IMR-90 (cell line): ENCODE data around the gene DBH. TPM values are rescaled to one million over a fixed set of nuclear protein-coding genes. Genes with fewer than 3 reads are reported as not detected.

Experiments
- ATAC-seq: fragments of 200-7000 bp; cut with Tn5 transposase; 2 replicates; pipeline ENCODE4 v1.9.1; 2020; ENCODE audit warnings: low read depth, mild to moderate bottlenecking, moderate library complexity
- BruUV-seq: library from RNA; stranded (reverse); fragments of 400-500 nt; replicated peaks from 2 replicates; lab custom pipeline; 2021; lab: Mats Ljungman, UMichigan
- CTCF ChIA-PET: fragments of 300-600 bp; formaldehyde crosslinking; extraction: SDS; loops from one replicate; lab custom pipeline; 2021; ENCODE audit warnings: antibody characterized with exemption; lab: Yijun Ruan, JAX
- POLR2A ChIA-PET: fragments of 300-600 bp; sonication (Branson Sonifier 250); formaldehyde crosslinking; loops from one replicate; lab custom pipeline; 2022; ENCODE audit warnings: antibody characterized with exemption; ENCODE audit not compliant: unreplicated experiment; lab: Charles Lee
- DNase-seq: peaks from one replicate; pipeline ENCODE4 v3.0.0; 2013
- H2AFZ ChIP-seq: replicated peaks from 2 replicates; pipeline ENCODE3; 2013; ENCODE audit warnings: low read length, mild to moderate bottlenecking; ENCODE audit not compliant: poor library complexity
- H2AK5ac ChIP-seq: 2 replicates; pipeline ENCODE4 v1.6.1; 2013; ENCODE audit warnings: low read depth, low read length, inconsistent platforms
- H2AK9ac ChIP-seq: replicated peaks from 2 replicates; pipeline ENCODE3; 2013; ENCODE audit warnings: mild to moderate bottlenecking, low read depth, low read length, moderate library complexity; ENCODE audit not compliant: poor library complexity
- H2BK120ac ChIP-seq: 2 replicates; pipeline ENCODE4 v1.6.1; 2013; ENCODE audit warnings: low read depth, low read length, inconsistent platforms
- H2BK15ac ChIP-seq: 3 replicates; pipeline ENCODE4 v1.6.1; 2013; ENCODE audit warnings: low read depth, low read length, inconsistent platforms
- H2BK20ac ChIP-seq: 2 replicates; pipeline ENCODE4 v1.6.1; 2013; ENCODE audit warnings: low read depth, mild to moderate bottlenecking, inconsistent platforms, low read length, moderate library complexity
- H2BK5ac ChIP-seq: 2 replicates; pipeline ENCODE4 v1.6.1; 2013; ENCODE audit warnings: mild to moderate bottlenecking, low read depth, low read length, inconsistent platforms; ENCODE audit not compliant: poor library complexity, severe bottlenecking
- H3K14ac ChIP-seq: replicated peaks from 2 replicates; pipeline ENCODE4 v1.6.1; 2013; ENCODE audit warnings: low read depth, low read length, inconsistent platforms
- H3K18ac ChIP-seq: 2 replicates; pipeline ENCODE4 v1.6.1; 2013; ENCODE audit warnings: low read depth, low read length, control low read depth
- H3K23ac ChIP-seq: 2 replicates; pipeline ENCODE4 v1.6.1; 2013; ENCODE audit warnings: low read depth, low read length, inconsistent platforms
- H3K27ac ChIP-seq: 2 replicates; pipeline ENCODE4 v1.5.1; 2013; ENCODE audit warnings: mild to moderate bottlenecking, control low read depth, low read length; ENCODE audit not compliant: insufficient read depth
- H3K27me3 ChIP-seq: 2 replicates; pipeline ENCODE4 v1.6.1; 2013; ENCODE audit warnings: low read length; ENCODE audit not compliant: control insufficient read depth, insufficient read depth
- H3K36me3 ChIP-seq: 2 replicates; pipeline ENCODE4 v1.6.1; 2013; ENCODE audit warnings: low read length, mixed read lengths; ENCODE audit not compliant: control insufficient read depth, insufficient read depth
- H3K4ac ChIP-seq: 2 replicates; pipeline ENCODE4 v1.6.1; 2013; ENCODE audit warnings: low read depth, low read length, inconsistent platforms
- H3K4me1 ChIP-seq: 2 replicates; pipeline ENCODE4 v1.6.1; 2013; ENCODE audit warnings: low read length, mixed read lengths; ENCODE audit not compliant: control insufficient read depth, insufficient read depth
- H3K4me2 ChIP-seq: 2 replicates; pipeline ENCODE4 v1.6.1; 2013; ENCODE audit warnings: low read depth, mild to moderate bottlenecking, control low read depth, low read length, moderate library complexity
- H3K4me3 ChIP-seq: 2 replicates; pipeline ENCODE4 v1.5.1; 2013; ENCODE audit warnings: low read depth, mild to moderate bottlenecking, control low read depth, low read length, moderate library complexity; ENCODE audit not compliant: insufficient read depth
- H3K56ac ChIP-seq: 2 replicates; pipeline ENCODE4 v1.6.1; 2013; ENCODE audit warnings: low read length, inconsistent platforms; ENCODE audit not compliant: insufficient read depth; ENCODE audit errors: extremely low read depth
- H3K79me1 ChIP-seq, 2 experiments: 2 replicates each; pipeline ENCODE4 v1.6.1; 2013; ENCODE audit warnings: low read length in 2 of 2, inconsistent platforms in 1 of 2, low read depth in 1 of 2
- H3K9ac ChIP-seq: 2 replicates; pipeline ENCODE4 v1.6.1; 2013; ENCODE audit warnings: low read depth, low read length, control low read depth
- H3K9me1 ChIP-seq: 2 replicates; pipeline ENCODE4 v1.6.1; 2013; ENCODE audit warnings: low read length, inconsistent platforms; ENCODE audit not compliant: insufficient read depth
- H3K9me3 ChIP-seq: 2 replicates; pipeline ENCODE4 v1.6.1; 2013; ENCODE audit warnings: low read length; ENCODE audit not compliant: control insufficient read depth, insufficient read depth
- H4K20me1 ChIP-seq: 2 replicates; pipeline ENCODE4 v1.6.1; 2013; ENCODE audit warnings: low read length, inconsistent platforms; ENCODE audit not compliant: insufficient read depth
- H4K5ac ChIP-seq: 2 replicates; pipeline ENCODE4 v1.6.1; 2013; ENCODE audit warnings: mild to moderate bottlenecking, low read depth, low read length, control low read depth
- H4K8ac ChIP-seq, 2 experiments: 2 replicates each; pipeline ENCODE4 v1.6.1; 2013; ENCODE audit warnings: low read depth in 2 of 2, low read length in 2 of 2, control low read depth in 1 of 2, inconsistent platforms in 1 of 2
- H4K91ac ChIP-seq: 2 replicates; pipeline ENCODE4 v1.6.1; 2013; ENCODE audit warnings: low read depth, low read length, inconsistent platforms; ENCODE audit not compliant: insufficient read depth
- BHLHE40 ChIP-seq: fragments of 150-350 bp; IDR thresholded peaks from 2 replicates; pipeline ENCODE4 v1.6.1; 2016; ENCODE audit warnings: mild to moderate bottlenecking, low read depth, low read length
- CEBPB ChIP-seq: IDR thresholded peaks from 2 replicates; pipeline ENCODE4 v1.6.1; 2012; ENCODE audit warnings: low read depth, low read length, improper control_type of control experiment
- FOS ChIP-seq: fragments of 150-350 bp; IDR thresholded peaks from 2 replicates; pipeline ENCODE4 v1.6.1; 2016; ENCODE audit warnings: low read depth, low read length
- MAFK ChIP-seq: IDR thresholded peaks from 2 replicates; pipeline ENCODE4 v1.6.1; 2012; ENCODE audit warnings: low read depth, low read length, improper control_type of control experiment
- MAZ ChIP-seq: IDR thresholded peaks from 2 replicates; pipeline ENCODE4 v1.6.1; 2012; ENCODE audit warnings: low read depth, mild to moderate bottlenecking, low read length, improper control_type of control experiment, moderate library complexity, borderline replicate concordance
- NFE2L2 ChIP-seq: fragments of 150-350 bp; IDR thresholded peaks from 2 replicates; pipeline ENCODE4 v1.6.1; 2016; ENCODE audit warnings: low read depth, mild to moderate bottlenecking, low read length
- POLR2A ChIP-seq: IDR thresholded peaks from 2 replicates; pipeline ENCODE4 v1.6.1; 2012; ENCODE audit warnings: mild to moderate bottlenecking, low read depth, low read length
- RFX5 ChIP-seq: IDR thresholded peaks from 2 replicates; pipeline ENCODE4 v1.8.0; 2012; ENCODE audit warnings: low read depth, mild to moderate bottlenecking, low read length, moderate library complexity
- WGBS, 2 experiments: methylation state at CpG; one replicate each; pipeline versions ENCODE4 v1.1.5 to v1.1.7; 2013; ENCODE audit warnings: missing lambda C conversion rate in 2 of 2; ENCODE audit not compliant: insufficient read length in 1 of 2; ENCODE audit errors: extremely low coverage in 2 of 2; 5-methylcytosine and 5-hydroxymethylcytosine counted together
- dilution Hi-C: fragments of 300-500 bp; cut with HindIII; formaldehyde crosslinking; loops from one replicate; pipeline ENCODE4 v1.14.3; 2018; ENCODE audit warnings: low sequenced_read_pairs; ENCODE audit not compliant: unreplicated experiment
- in situ Hi-C: fragments of 300-500 bp; cut with MboI; formaldehyde crosslinking; loops from 3 replicates; pipeline ENCODE4 v1.14.3; 2019; ENCODE audit warnings: low sequenced_read_pairs, inconsistent platforms, mixed read lengths
- intact Hi-C: fragments of 100-400 bp; cut with micrococcal nuclease; formaldehyde crosslinking; loops from 2 replicates; pipeline ENCODE4 v1.10.0; 2022
- polyA plus RNA-seq, 3 experiments: library from polyadenylated mRNA; depleted of rRNA; stranded (reverse); fragments of >200 nt; gene quantifications; 2 replicates each; pipeline ENCODE4 v1.2.3, GENCODE V29; 2012; ENCODE audit warnings: low replicate concordance in 1 of 3
- total RNA-seq: library from RNA; depleted of rRNA; stranded (reverse); fragments of >200 nt; gene quantifications from 2 replicates; pipeline ENCODE4 v1.2.3, GENCODE V29; 2012
- TF ChIP-seq, protein P1 (sequence below): conservative IDR thresholded peaks from 2 replicates; pipeline ENCODE4 v1.5.1; 2012; ENCODE audit warnings: mild to moderate bottlenecking, low read depth, low read length, improper control_type of control experiment

The DBH gene
- total and polyA plus RNA-seq, 2 of the 4 experiments (the other 2 are of a cell fraction): not detected

DNA sequence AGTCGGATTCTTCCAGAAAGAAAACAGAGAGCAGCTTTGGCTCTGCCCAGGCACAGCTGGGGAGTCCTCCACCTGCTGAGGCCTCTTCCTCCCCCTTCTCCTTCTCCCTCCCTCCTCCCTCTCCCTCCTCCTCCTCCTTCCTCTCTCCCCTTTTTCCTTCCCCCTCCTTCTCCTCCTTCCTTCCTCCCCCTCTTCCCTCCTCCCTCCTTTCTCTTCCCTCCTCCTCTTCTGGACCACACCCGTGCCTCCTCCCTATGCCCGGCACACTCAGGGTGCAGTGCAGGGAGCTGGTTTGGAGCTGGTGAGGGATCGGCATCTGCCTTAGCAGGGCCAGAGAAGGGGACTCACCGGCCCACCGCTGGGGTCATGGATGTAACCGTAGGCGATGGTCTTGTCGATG is 30.2 kb downstream of the DBH start (continued):
- TF ChIP-seq, protein P1, sequence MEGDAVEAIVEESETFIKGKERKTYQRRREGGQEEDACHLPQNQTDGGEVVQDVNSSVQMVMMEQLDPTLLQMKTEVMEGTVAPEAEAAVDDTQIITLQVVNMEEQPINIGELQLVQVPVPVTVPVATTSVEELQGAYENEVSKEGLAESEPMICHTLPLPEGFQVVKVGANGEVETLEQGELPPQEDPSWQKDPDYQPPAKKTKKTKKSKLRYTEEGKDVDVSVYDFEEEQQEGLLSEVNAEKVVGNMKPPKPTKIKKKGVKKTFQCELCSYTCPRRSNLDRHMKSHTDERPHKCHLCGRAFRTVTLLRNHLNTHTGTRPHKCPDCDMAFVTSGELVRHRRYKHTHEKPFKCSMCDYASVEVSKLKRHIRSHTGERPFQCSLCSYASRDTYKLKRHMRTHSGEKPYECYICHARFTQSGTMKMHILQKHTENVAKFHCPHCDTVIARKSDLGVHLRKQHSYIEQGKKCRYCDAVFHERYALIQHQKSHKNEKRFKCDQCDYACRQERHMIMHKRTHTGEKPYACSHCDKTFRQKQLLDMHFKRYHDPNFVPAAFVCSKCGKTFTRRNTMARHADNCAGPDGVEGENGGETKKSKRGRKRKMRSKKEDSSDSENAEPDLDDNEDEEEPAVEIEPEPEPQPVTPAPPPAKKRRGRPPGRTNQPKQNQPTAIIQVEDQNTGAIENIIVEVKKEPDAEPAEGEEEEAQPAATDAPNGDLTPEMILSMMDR: no peak

DNA sequence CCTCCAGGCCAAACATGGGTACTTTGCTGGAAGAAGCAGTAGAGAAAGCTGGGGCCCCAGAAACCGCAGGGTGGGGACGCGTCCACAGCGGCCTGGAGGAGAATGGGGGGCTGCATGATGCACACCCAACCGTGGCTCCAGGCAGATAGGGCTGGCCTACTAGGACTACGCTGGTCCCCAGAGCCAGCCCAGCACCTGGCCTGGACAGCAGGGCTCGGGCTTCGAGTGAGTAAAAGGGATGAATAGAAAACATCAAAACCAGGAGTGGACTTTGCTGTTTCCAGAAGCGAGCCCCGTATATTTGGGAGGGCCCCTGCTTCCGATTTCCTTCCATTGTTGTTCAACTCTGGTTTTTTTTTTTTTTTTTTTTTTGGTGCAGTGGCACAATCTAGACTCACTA is 30.7 kb downstream of the DBH start:
- Histone ChIP-seq H3K79me1 (no peaks in the 10 kb centered on the region), H2BK120ac (no peak overlapping the region), H3K9ac (no peak overlapping the region), H4K20me1 (no peaks in the 10 kb centered on the region), H3K4me1 (no peaks in the 10 kb centered on the region), H3K27me3 (peaks cover 3% of the 10 kb centered on the region; the same call in 1 of the 2 replicates), H3K9me1 (no peaks in the 10 kb centered on the region), H3K18ac (no peak overlapping the region), H2BK5ac (no peak overlapping the region), H2AK5ac (no peak overlapping the region), H3K36me3 (no peaks in the 10 kb centered on the region), H4K5ac (no peak overlapping the region), H3K9me3 (no peaks in the 10 kb centered on the region), H2BK15ac (no peak overlapping the region), H3K23ac (no peak overlapping the region), H4K91ac (no peak overlapping the region), H3K27ac (no peak overlapping the region), H2BK20ac (no peak overlapping the region), H2AK9ac (no peak overlapping the region), H4K8ac (no peak overlapping the region), H3K14ac (no peak overlapping the region), H3K56ac (no peak overlapping the region), H3K4me3 (no peak overlapping the region), H2AFZ (no peak overlapping the region), H3K4me2 (no peak overlapping the region), H3K4ac (no peak overlapping the region)
- dilution Hi-C loops (no loop called here), intact Hi-C loops (no loop called here), in situ Hi-C loops (no loop called here)
- DNase-seq (no peak), ATAC-seq (no peak)
- POLR2A ChIA-PET: no interaction called here
- TF ChIP-seq POLR2A (no peak), MAFK (no peak), BHLHE40 (no peak), CEBPB (no peak), RFX5 (no peak), NFE2L2 (no peak), FOS (no peak), MAZ (no peak)
- no TSS peak for BruUV-seq
- 46% methylated on average over 3 of the region's 11 CpGs; no CpG with 5 or more reads in 1 of the 2 experiments for WGBS, 2 experiments
- CTCF ChIA-PET: no interaction called here
